Brain pericyte (primary cell): ENCODE data around the gene FAM24A.

ENCODE experiments used
- DNase-seq: peaks from one replicate; pipeline ENCODE4 v3.0.0-alpha.2; 2012; ENCODE audit warnings: low read depth, low spot score

The FAM24A gene

GRCh38 chr10:122930140-122930539 lies 19.7 kb downstream of the FAM24A start:
- no peak for DNase-seq

GRCh38 chr10:122931088-122931906 lies 20.9 kb downstream of the FAM24A start:
- DNase-seq, result no peak

- no peak for DNase-seq
Measured at GRCh38 chr10:122939133-122939855, 28.9 kb downstream of the FAM24A start.

- DNase-seq, result no peak
Measured at GRCh38 chr10:122939856-122940543, 29.6 kb downstream of the FAM24A start.

- no peak for DNase-seq
Measured at GRCh38 chr10:122949296-122949695, 38.9 kb downstream of the FAM24A start.

GRCh38 chr10:122953902-122954730 lies 43.7 kb downstream of the FAM24A start, which contains the start of gene C10orf88:
C10orf88 (minus strand) TSS chr10:122954227; CDS start chr10:122954178, 49 bp downstream.
- DNase-seq, result peak; percentile 96

- DNase-seq, result no peak
Measured at GRCh38 chr10:122954731-122955050, 44.3 kb downstream of the FAM24A start.

GRCh38 chr10:122955892-122956291 lies 45.5 kb downstream of the FAM24A start:
- DNase-seq, result no peak

GRCh38 chr10:122957474-122957873 lies 47.1 kb downstream of the FAM24A start:
- DNase-seq, result no peak

- DNase-seq, result no peak
Measured at GRCh38 chr10:122962405-122962804, 52.0 kb downstream of the FAM24A start.
